ENCODE results near the gene UTP14C.
A peak's percentile ranks its signal among the peaks of the same experiment; 100 is the strongest.
"Not testable (repeated sequence)": the region's sequence is repeated elsewhere in the genome, so short reads cannot be mapped to it uniquely, and the experiment has no call there.

The UTP14C gene

DNA sequence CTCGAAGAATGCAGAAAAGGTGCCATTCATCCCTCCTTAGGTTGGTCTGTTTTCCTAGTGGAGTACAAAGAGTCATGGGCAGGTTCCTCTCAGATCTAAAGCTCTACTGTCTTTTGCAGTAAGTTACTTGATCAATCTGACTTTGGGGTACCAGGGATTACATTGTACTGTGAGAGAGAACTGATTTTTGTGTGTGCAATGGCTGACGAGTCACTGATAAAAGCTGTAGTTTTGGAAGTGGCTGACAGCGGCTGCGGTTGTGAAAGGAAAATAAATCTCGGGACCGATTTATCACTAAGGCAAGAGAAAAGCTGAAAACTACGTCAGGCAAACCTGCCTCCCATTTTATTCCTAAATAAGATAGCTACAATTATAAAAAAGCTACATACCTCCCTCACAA lies 26.9 kb downstream of the UTP14C start:
- no peak for TF ChIP-seq SNAI2 (CRISPR knock-in tag; IDR thresholded peaks at IDR 0.05)
- TF ChIP-seq TCF4 (CRISPR knock-in tag; IDR thresholded peaks at IDR 0.05; ENCODE audit: borderline replicate concordance): no peak
- TF ChIP-seq ZNF565 (CRISPR knock-in tag; conservative IDR thresholded peaks at IDR 0.05; ENCODE audit: low read depth): no peak
- no peak for TF ChIP-seq ESRRG (CRISPR knock-in tag; IDR thresholded peaks at IDR 0.05)
- TF ChIP-seq ZFP3 (CRISPR knock-in tag; IDR thresholded peaks at IDR 0.05): no peak
- TF ChIP-seq OSR1 (CRISPR knock-in tag; IDR thresholded peaks at IDR 0.05): no peak
- no peak for TF ChIP-seq RARB (CRISPR knock-in tag; IDR thresholded peaks at IDR 0.05)
- TF ChIP-seq GLIS3 (CRISPR knock-in tag; IDR thresholded peaks at IDR 0.05): no peak
- TF ChIP-seq, protein P1, sequence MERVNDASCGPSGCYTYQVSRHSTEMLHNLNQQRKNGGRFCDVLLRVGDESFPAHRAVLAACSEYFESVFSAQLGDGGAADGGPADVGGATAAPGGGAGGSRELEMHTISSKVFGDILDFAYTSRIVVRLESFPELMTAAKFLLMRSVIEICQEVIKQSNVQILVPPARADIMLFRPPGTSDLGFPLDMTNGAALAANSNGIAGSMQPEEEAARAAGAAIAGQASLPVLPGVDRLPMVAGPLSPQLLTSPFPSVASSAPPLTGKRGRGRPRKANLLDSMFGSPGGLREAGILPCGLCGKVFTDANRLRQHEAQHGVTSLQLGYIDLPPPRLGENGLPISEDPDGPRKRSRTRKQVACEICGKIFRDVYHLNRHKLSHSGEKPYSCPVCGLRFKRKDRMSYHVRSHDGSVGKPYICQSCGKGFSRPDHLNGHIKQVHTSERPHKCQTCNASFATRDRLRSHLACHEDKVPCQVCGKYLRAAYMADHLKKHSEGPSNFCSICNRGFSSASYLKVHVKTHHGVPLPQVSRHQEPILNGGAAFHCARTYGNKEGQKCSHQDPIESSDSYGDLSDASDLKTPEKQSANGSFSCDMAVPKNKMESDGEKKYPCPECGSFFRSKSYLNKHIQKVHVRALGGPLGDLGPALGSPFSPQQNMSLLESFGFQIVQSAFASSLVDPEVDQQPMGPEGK (CRISPR knock-in tag; IDR thresholded peaks at IDR 0.05; ENCODE audit: borderline replicate concordance): no peak
- no peak for TF ChIP-seq ZFP30 (CRISPR knock-in tag; IDR thresholded peaks at IDR 0.05)
- TF ChIP-seq BACH2 (CRISPR knock-in tag; IDR thresholded peaks at IDR 0.05; ENCODE audit: borderline replicate concordance): no peak
- TF ChIP-seq PPARA (CRISPR knock-in tag; IDR thresholded peaks at IDR 0.05; ENCODE audit: borderline replicate concordance): no peak
- no peak for ATAC-seq

DNA sequence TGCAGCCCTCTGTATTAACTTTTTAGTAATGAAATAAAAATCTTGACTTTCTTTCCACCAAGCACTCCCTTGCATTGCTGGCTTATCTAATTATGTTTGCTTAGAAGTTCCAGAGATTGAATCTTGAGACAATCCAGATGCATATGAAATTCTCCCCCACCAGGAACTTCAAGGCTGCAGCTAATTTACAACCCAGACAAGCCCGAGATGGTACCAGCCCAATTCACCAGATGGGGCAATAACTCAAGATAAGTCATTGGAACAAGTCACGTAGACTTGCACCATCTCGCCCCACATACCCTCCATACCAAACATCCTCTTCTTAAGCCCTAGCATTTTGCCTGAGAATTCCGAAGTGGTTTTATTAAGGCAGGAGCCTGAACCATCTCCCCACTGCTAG lies 29.0 kb downstream of the UTP14C start:
- TF ChIP-seq ZC3H10 (CRISPR knock-in tag; IDR thresholded peaks at IDR 0.05): no peak
- no peak for TF ChIP-seq PPARA (CRISPR knock-in tag; IDR thresholded peaks at IDR 0.05; ENCODE audit: borderline replicate concordance)
- peak; percentile 91; the same call in 1 of the 2 replicates for TF ChIP-seq GLIS3 (CRISPR knock-in tag; IDR thresholded peaks at IDR 0.05)
- TF ChIP-seq BACH2 (CRISPR knock-in tag; IDR thresholded peaks at IDR 0.05; ENCODE audit: borderline replicate concordance): no peak
- TF ChIP-seq TOX (CRISPR knock-in tag; IDR thresholded peaks at IDR 0.05; ENCODE audit: borderline replicate concordance): no peak
- TF ChIP-seq SNAI2 (CRISPR knock-in tag; IDR thresholded peaks at IDR 0.05): no peak
- TF ChIP-seq, protein P2, sequence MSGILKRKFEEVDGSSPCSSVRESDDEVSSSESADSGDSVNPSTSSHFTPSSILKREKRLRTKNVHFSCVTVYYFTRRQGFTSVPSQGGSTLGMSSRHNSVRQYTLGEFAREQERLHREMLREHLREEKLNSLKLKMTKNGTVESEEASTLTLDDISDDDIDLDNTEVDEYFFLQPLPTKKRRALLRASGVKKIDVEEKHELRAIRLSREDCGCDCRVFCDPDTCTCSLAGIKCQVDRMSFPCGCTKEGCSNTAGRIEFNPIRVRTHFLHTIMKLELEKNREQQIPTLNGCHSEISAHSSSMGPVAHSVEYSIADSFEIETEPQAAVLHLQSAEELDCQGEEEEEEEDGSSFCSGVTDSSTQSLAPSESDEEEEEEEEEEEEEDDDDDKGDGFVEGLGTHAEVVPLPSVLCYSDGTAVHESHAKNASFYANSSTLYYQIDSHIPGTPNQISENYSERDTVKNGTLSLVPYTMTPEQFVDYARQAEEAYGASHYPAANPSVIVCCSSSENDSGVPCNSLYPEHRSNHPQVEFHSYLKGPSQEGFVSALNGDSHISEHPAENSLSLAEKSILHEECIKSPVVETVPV (CRISPR knock-in tag; IDR thresholded peaks at IDR 0.05): 0 out of 2 replicates have a peak, but pooled peaks have one; percentile 58
- no peak for TF ChIP-seq ZFP30 (CRISPR knock-in tag; IDR thresholded peaks at IDR 0.05)
- TF ChIP-seq ISL1 (CRISPR knock-in tag; IDR thresholded peaks at IDR 0.05): peak; percentile 91
- TF ChIP-seq, protein P3, sequence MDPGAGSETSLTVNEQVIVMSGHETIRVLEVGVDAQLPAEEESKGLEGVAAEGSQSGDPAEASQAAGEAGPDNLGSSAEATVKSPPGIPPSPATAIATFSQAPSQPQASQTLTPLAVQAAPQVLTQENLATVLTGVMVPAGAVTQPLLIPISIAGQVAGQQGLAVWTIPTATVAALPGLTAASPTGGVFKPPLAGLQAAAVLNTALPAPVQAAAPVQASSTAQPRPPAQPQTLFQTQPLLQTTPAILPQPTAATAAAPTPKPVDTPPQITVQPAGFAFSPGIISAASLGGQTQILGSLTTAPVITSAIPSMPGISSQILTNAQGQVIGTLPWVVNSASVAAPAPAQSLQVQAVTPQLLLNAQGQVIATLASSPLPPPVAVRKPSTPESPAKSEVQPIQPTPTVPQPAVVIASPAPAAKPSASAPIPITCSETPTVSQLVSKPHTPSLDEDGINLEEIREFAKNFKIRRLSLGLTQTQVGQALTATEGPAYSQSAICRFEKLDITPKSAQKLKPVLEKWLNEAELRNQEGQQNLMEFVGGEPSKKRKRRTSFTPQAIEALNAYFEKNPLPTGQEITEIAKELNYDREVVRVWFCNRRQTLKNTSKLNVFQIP (CRISPR knock-in tag; IDR thresholded peaks at IDR 0.05; ENCODE audit: borderline replicate concordance, low read depth): no peak
- no peak for TF ChIP-seq ARNTL (CRISPR knock-in tag; IDR thresholded peaks at IDR 0.05; ENCODE audit: borderline replicate concordance, low read depth)
- TF ChIP-seq RARB (CRISPR knock-in tag; IDR thresholded peaks at IDR 0.05): no peak
- TF ChIP-seq TCF4 (CRISPR knock-in tag; IDR thresholded peaks at IDR 0.05; ENCODE audit: borderline replicate concordance): peak; percentile 84
- TF ChIP-seq OSR1 (CRISPR knock-in tag; IDR thresholded peaks at IDR 0.05): no peak
- TF ChIP-seq ZNF8 (CRISPR knock-in tag; IDR thresholded peaks at IDR 0.05): no peak
- 0 out of 2 replicates have a peak, but pooled peaks have one; percentile 21 for TF ChIP-seq ZFP3 (CRISPR knock-in tag; IDR thresholded peaks at IDR 0.05)
- TF ChIP-seq CSDC2 (CRISPR knock-in tag; IDR thresholded peaks at IDR 0.05): no peak
- no peak for TF ChIP-seq ZNF70 (CRISPR knock-in tag; IDR thresholded peaks at IDR 0.05)
- TF ChIP-seq, protein P4, sequence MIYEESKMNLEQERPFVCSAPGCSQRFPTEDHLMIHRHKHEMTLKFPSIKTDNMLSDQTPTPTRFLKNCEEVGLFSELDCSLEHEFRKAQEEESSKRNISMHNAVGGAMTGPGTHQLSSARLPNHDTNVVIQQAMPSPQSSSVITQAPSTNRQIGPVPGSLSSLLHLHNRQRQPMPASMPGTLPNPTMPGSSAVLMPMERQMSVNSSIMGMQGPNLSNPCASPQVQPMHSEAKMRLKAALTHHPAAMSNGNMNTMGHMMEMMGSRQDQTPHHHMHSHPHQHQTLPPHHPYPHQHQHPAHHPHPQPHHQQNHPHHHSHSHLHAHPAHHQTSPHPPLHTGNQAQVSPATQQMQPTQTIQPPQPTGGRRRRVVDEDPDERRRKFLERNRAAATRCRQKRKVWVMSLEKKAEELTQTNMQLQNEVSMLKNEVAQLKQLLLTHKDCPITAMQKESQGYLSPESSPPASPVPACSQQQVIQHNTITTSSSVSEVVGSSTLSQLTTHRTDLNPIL (CRISPR knock-in tag; IDR thresholded peaks at IDR 0.05; ENCODE audit: low read depth): no peak
- peak; percentile 49; the same call in 1 of the 2 replicates for TF ChIP-seq ESRRG (CRISPR knock-in tag; IDR thresholded peaks at IDR 0.05)
- TF ChIP-seq, protein P1 (CRISPR knock-in tag; IDR thresholded peaks at IDR 0.05; ENCODE audit: borderline replicate concordance): no peak
- TF ChIP-seq, protein P5, sequence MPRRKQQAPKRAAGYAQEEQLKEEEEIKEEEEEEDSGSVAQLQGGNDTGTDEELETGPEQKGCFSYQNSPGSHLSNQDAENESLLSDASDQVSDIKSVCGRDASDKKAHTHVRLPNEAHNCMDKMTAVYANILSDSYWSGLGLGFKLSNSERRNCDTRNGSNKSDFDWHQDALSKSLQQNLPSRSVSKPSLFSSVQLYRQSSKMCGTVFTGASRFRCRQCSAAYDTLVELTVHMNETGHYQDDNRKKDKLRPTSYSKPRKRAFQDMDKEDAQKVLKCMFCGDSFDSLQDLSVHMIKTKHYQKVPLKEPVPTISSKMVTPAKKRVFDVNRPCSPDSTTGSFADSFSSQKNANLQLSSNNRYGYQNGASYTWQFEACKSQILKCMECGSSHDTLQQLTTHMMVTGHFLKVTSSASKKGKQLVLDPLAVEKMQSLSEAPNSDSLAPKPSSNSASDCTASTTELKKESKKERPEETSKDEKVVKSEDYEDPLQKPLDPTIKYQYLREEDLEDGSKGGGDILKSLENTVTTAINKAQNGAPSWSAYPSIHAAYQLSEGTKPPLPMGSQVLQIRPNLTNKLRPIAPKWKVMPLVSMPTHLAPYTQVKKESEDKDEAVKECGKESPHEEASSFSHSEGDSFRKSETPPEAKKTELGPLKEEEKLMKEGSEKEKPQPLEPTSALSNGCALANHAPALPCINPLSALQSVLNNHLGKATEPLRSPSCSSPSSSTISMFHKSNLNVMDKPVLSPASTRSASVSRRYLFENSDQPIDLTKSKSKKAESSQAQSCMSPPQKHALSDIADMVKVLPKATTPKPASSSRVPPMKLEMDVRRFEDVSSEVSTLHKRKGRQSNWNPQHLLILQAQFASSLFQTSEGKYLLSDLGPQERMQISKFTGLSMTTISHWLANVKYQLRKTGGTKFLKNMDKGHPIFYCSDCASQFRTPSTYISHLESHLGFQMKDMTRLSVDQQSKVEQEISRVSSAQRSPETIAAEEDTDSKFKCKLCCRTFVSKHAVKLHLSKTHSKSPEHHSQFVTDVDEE (CRISPR knock-in tag; IDR thresholded peaks at IDR 0.05): peak; percentile 66; the same call in 1 of the 2 replicates
- TF ChIP-seq ZNF565 (CRISPR knock-in tag; conservative IDR thresholded peaks at IDR 0.05; ENCODE audit: low read depth): no peak
- ATAC-seq: no peak; the same call in 2 of the 3 replicates

DNA sequence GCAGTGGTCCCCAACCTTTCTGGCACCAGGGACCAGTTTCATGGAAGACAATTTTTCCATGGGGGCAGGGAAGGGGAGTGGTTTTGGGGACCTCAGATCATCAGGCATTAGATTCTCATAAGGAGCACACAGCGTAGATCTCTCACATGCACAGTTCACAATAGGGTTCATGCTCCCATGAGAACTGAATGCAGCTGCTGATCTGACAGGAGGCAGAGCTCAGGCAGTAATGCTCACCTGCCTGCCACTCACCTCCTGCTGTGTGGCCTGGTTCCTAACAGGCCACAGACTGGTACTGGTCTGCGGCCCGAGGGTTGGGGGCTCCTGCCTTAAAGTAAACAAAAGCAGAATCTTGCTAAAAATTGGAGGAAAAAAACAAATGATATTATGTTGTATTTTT lies 36.6 kb downstream of the UTP14C start:
- ATAC-seq: not testable (repeated sequence)

All from SK-N-SH treated with all-trans-retinoic acid at 6 μM for 48 hours (cell line).